ENCODE results near the gene CAPG. TPM values are rescaled to one million over a fixed set of nuclear protein-coding genes. Genes with fewer than 3 reads are reported as not detected.

Gene CAPG
- polyA plus RNA-seq = 0.65 TPM in 1 of 2 replicates, not detected in the other

GRCh38 chr2:85409845-85410583 lies at the start of gene CAPG:
CAPG (minus strand) TSS chr2:85410366; CDS start chr2:85402145, 8,221 bp downstream.

GRCh38 chr2:85418132-85419008 lies 8.2 kb upstream of the CAPG start, which contains the start of gene SH2D6:
SH2D6 (plus strand) TSS chr2:85418714; CDS start chr2:85429466, 10,752 bp downstream.

GRCh38 chr2:85354286-85355072 lies 55.7 kb downstream of the CAPG start, which contains the start of the genes ELMOD3 and RETSAT:
ELMOD3 (plus strand) TSS chr2:85354769; CDS start chr2:85357199, 2,430 bp downstream.
RETSAT (minus strand) TSS chr2:85354528; CDS start chr2:85354507, 21 bp downstream.

Other genes with a start within 250 kb of the CAPG start
- gene TGOLN2, start 82.4 kb downstream of the CAPG start, polyA plus RNA-seq = 48.7 and 57.9 TPM in 2 replicates
- gene RETSAT, start 55.8 kb downstream of the CAPG start, polyA plus RNA-seq = 7.1 and 8.2 TPM in 2 replicates
- gene ELMOD3, start 55.6 kb downstream of the CAPG start, polyA plus RNA-seq = 2.1 and 4.9 TPM in 2 replicates
- gene SH2D6, start 8.3 kb upstream of the CAPG start, polyA plus RNA-seq = not detected in 2 replicates
- gene MAT2A, start 128.8 kb upstream of the CAPG start, polyA plus RNA-seq = 56.5 and 69.3 TPM in 2 replicates
- gene GGCX, start 151.1 kb upstream of the CAPG start, polyA plus RNA-seq = 14.1 and 36.9 TPM in 2 replicates
- 1.6 and 7.8 TPM in 2 replicates for gene VAMP8, start 167.2 kb upstream of the CAPG start, polyA plus RNA-seq
- gene VAMP5, start 174.1 kb upstream of the CAPG start, polyA plus RNA-seq = 8.0 and 12.1 TPM in 2 replicates
- gene RNF181, start 185.4 kb upstream of the CAPG start, polyA plus RNA-seq = 243 and 314 TPM in 2 replicates
- gene TMEM150A, start 192.3 kb upstream of the CAPG start, polyA plus RNA-seq = 0.46 TPM in 1 of 2 replicates, not detected in the other
- gene C2orf68, start 201.7 kb upstream of the CAPG start, polyA plus RNA-seq = 2.0 and 3.1 TPM in 2 replicates
- gene USP39, start 205.8 kb upstream of the CAPG start, polyA plus RNA-seq = 23.5 and 28.5 TPM in 2 replicates

Measured in Purkinje cell (primary cell).